PC-3 (cell line): ENCODE results near the gene SMARCD2. TPM values are rescaled to one million over a fixed set of nuclear protein-coding genes. Genes with fewer than 3 reads are reported as not detected.

ENCODE experiments used
- ATAC-seq: fragments of 200-7000 bp; cut with Tn5 transposase; 2 replicates; pipeline ENCODE4 v1.9.1; 2020; ENCODE audit warnings: mild to moderate bottlenecking, moderate library complexity
- BruUV-seq: library from RNA; stranded (reverse); fragments of 400-500 nt; replicated peaks from 2 replicates; lab custom pipeline; 2021; lab: Mats Ljungman, UMichigan
- CTCF ChIA-PET: fragments of 300-600 bp; sonication (Branson Sonifier 250); formaldehyde crosslinking; loops from one replicate; lab custom pipeline; 2022; ENCODE audit warnings: antibody characterized with exemption; lab: Charles Lee
- POLR2A ChIA-PET: fragments of 300-600 bp; sonication (Branson Sonifier 250); formaldehyde crosslinking; loops from one replicate; lab custom pipeline; 2022; ENCODE audit warnings: antibody characterized with exemption; ENCODE audit not compliant: unreplicated experiment; lab: Charles Lee
- DNase-seq: peaks from one replicate; pipeline ENCODE4 v3.0.0-alpha.2; 2015
- H2AFZ ChIP-seq: fragments of 300-600 bp; sonication (generic); 2 replicates; pipeline ENCODE4 v1.6.0; 2016; ENCODE audit warnings: antibody characterized with exemption, low read length
- H3F3A ChIP-seq: fragments of 300-600 bp; sonication (generic); one replicate; pipeline ENCODE4 v1.6.0; 2017; ENCODE audit warnings: antibody characterized with exemption, low read length, control low read depth, mild to moderate bottlenecking; ENCODE audit not compliant: unreplicated experiment
- H3K27ac ChIP-seq: fragments of 300-600 bp; sonication (generic); 2 replicates; pipeline ENCODE4 v1.5.1; 2016; ENCODE audit warnings: mild to moderate bottlenecking, low read length
- H3K27me3 ChIP-seq: fragments of 300-600 bp; sonication (generic); 2 replicates; pipeline ENCODE4 v1.6.1; 2016; ENCODE audit warnings: low read length, mixed read lengths
- H3K36me3 ChIP-seq: fragments of 300-600 bp; sonication (generic); 2 replicates; pipeline ENCODE4 v1.6.1; 2016; ENCODE audit warnings: low read depth, mixed run types, low read length, mixed read lengths
- H3K4me1 ChIP-seq: fragments of 300-600 bp; sonication (generic); 2 replicates; pipeline ENCODE4 v1.5.1; 2016; ENCODE audit warnings: low read length; ENCODE audit not compliant: insufficient read depth
- H3K4me2 ChIP-seq: fragments of 300-600 bp; sonication (generic); 2 replicates; pipeline ENCODE4 v1.6.0; 2016; ENCODE audit warnings: low read length
- H3K4me3 ChIP-seq: fragments of 300-600 bp; sonication (generic); 2 replicates; pipeline ENCODE4 v1.5.1; 2016; ENCODE audit warnings: mild to moderate bottlenecking, low read length, mixed read lengths
- H3K79me2 ChIP-seq: fragments of 300-600 bp; sonication (generic); 2 replicates; pipeline ENCODE4 v1.6.1; 2017; ENCODE audit warnings: low read length, mixed read lengths
- H3K9ac ChIP-seq: fragments of 300-600 bp; sonication (generic); 2 replicates; pipeline ENCODE4 v1.6.0; 2016; ENCODE audit warnings: mild to moderate bottlenecking, low read length
- H3K9me2 ChIP-seq: fragments of 300-600 bp; sonication (generic); replicated peaks from 2 replicates; pipeline ENCODE4 v1.6.1; 2016; ENCODE audit warnings: mixed run types, low read length, mixed read lengths
- H3K9me3 ChIP-seq: fragments of 300-600 bp; sonication (generic); 2 replicates; pipeline ENCODE4 v1.6.1; 2016; ENCODE audit warnings: low read length, mixed read lengths
- H4K20me1 ChIP-seq: fragments of 300-600 bp; sonication (generic); 2 replicates; pipeline ENCODE4 v1.6.1; 2016; ENCODE audit warnings: low read length, mixed read lengths
- CTCF ChIP-seq: fragments of 300-600 bp; sonication (generic); conservative IDR thresholded peaks from 2 replicates; pipeline ENCODE4 v1.5.1; 2017; ENCODE audit warnings: antibody characterized with exemption, low read depth, mild to moderate bottlenecking, low read length
- EZH2 ChIP-seq: fragments of 300-600 bp; sonication (generic); IDR thresholded peaks from one replicate; pipeline ENCODE4 v1.6.1; 2017; ENCODE audit warnings: antibody characterized with exemption, mild to moderate bottlenecking, low read length; ENCODE audit not compliant: unreplicated experiment
- EZH2phosphoT487 ChIP-seq: fragments of 300-600 bp; sonication (generic); IDR thresholded peaks from 2 replicates; pipeline ENCODE4 v1.6.1; 2018; ENCODE audit warnings: mild to moderate bottlenecking, antibody characterized with exemption, low read length, borderline replicate concordance
- intact Hi-C: fragments of 100-400 bp; cut with micrococcal nuclease; formaldehyde crosslinking; loops from 2 replicates; pipeline ENCODE4 v1.9.0; 2023
- total RNA-seq: library from RNA; depleted of rRNA; stranded (reverse); fragments of >200 nt; gene quantifications from 2 replicates; pipeline ENCODE4 v1.2.3, GENCODE V29; 2014

Gene SMARCD2
- total RNA-seq, 1 experiment from 2014 or later = 152 TPM

GRCh38 chr17:63835167-63835720 lies 7.2 kb downstream of the SMARCD2 start:
- H3K4me2 ChIP-seq = no peak overlapping the region
- TF ChIP-seq EZH2 (no peak), EZH2phosphoT487 (no peak), CTCF (no peak; the same call in 1 of the 2 replicates)
- H3K4me3 ChIP-seq = no peak overlapping the region
- H3K9me3 ChIP-seq = no peaks in the 10 kb centered on the region
- no peak overlapping the region for H3K9ac ChIP-seq
- H3F3A ChIP-seq = no peaks in the 10 kb centered on the region
- 0 out of 2 replicates have a peak, but pooled peaks cover 3% of the 10 kb centered on the region for H4K20me1 ChIP-seq
- H3K36me3 ChIP-seq = peaks cover 57% of the 10 kb centered on the region
- CTCF ChIA-PET = no interaction called here
- POLR2A ChIA-PET = interaction anchor here (0.7 kb wide), 1 partner anchor 9 kb away, joined by 8 read pairs; no protein-coding TSS in a partner anchor
- H2AFZ ChIP-seq = no peak overlapping the region
- intact Hi-C loops = no loop called here
- DNase-seq (no peak), ATAC-seq (no peak)
- H3K27ac ChIP-seq = no peak overlapping the region
- no peaks in the 10 kb centered on the region for H3K9me2 ChIP-seq
- H3K27me3 ChIP-seq = no peaks in the 10 kb centered on the region
- no TSS peak for BruUV-seq
- peaks cover 40% of the 10 kb centered on the region for H3K79me2 ChIP-seq
- peaks cover 21% of the 10 kb centered on the region for H3K4me1 ChIP-seq

- Histone ChIP-seq H3K27ac (no peak overlapping the region), H3K79me2 (peaks cover 40% of the 10 kb centered on the region), H4K20me1 (peaks cover 4% of the 10 kb centered on the region; the same call in 1 of the 2 replicates), H2AFZ (no peak overlapping the region), H3K9me3 (no peaks in the 10 kb centered on the region), H3K36me3 (peaks cover 63% of the 10 kb centered on the region), H3K27me3 (no peaks in the 10 kb centered on the region), H3K9ac (no peak overlapping the region), H3K4me1 (peaks cover 18% of the 10 kb centered on the region), H3K9me2 (no peaks in the 10 kb centered on the region), H3F3A (no peaks in the 10 kb centered on the region), H3K4me2 (no peak overlapping the region), H3K4me3 (no peak overlapping the region)
- intact Hi-C loops = no loop called here
- POLR2A ChIA-PET = no interaction called here
- DNase-seq (peak; percentile 92), ATAC-seq (peak; percentile 89)
- BruUV-seq = no TSS peak
- CTCF ChIA-PET = interaction anchor here (0.5 to 0.7 kb wide), 5 partner anchors 20 to 249 kb away, joined by 3 to 5 read pairs (median 4); partner anchors contain the start of gene CCDC47
- TF ChIP-seq EZH2phosphoT487 = no peak
- TF ChIP-seq EZH2 = no peak
- peak; percentile 95 for TF ChIP-seq CTCF
Measured at GRCh38 chr17:63834431-63835166, 7.9 kb downstream of the SMARCD2 start.
